ENCODE measurements around the gene TRPT1.

Gene TRPT1

GRCh38 chr11:64245797-64246620, 20.0 kb upstream of the TRPT1 start:
- FAIRE-seq, result no peak

GRCh38 chr11:64245401-64245796, 19.4 kb upstream of the TRPT1 start:
- FAIRE-seq (no peak), DNase-seq (ENCODE audit: insufficient read length, low spot score) (no peak)

More at GRCh38 chr11:64245797-64246620, 20.0 kb upstream of the TRPT1 start:
- DNase-seq (ENCODE audit: insufficient read length, low spot score), result no peak

- DNase-seq (ENCODE audit: insufficient read length, low spot score), result no peak
- FAIRE-seq, result no peak
Measured at GRCh38 chr11:64244966-64245365, 19.0 kb upstream of the TRPT1 start.

GRCh38 chr11:64244107-64244506, 18.1 kb upstream of the TRPT1 start:
- DNase-seq (ENCODE audit: insufficient read length, low spot score) (no peak), FAIRE-seq (no peak)

GRCh38 chr11:64243236-64243854, 17.4 kb upstream of the TRPT1 start:
- FAIRE-seq (no peak), DNase-seq (ENCODE audit: insufficient read length, low spot score) (no peak)

GRCh38 chr11:64241491-64242374, 15.7 kb upstream of the TRPT1 start:
- peak; percentile 26 for FAIRE-seq
- DNase-seq (ENCODE audit: insufficient read length, low spot score), result peak; percentile 86

GRCh38 chr11:64241241-64241490, 15.2 kb upstream of the TRPT1 start:
- peak; percentile 76 for DNase-seq (ENCODE audit: insufficient read length, low spot score)
- FAIRE-seq, result peak; percentile 95

GRCh38 chr11:64240435-64241240, 14.7 kb upstream of the TRPT1 start, which contains the start of gene FKBP2:
Gene FKBP2 (plus strand): TSS chr11:64241095. CDS start chr11:64242388, 1,293 bp downstream.
- DNase-seq (ENCODE audit: insufficient read length, low spot score) (peak; percentile 92), FAIRE-seq (no peak)

- FAIRE-seq, result no peak
- DNase-seq (ENCODE audit: insufficient read length, low spot score), result peak; percentile 54
Measured at GRCh38 chr11:64239662-64240434, 13.9 kb upstream of the TRPT1 start.

- DNase-seq (ENCODE audit: insufficient read length, low spot score) (no peak), FAIRE-seq (no peak)
Measured at GRCh38 chr11:64238999-64239398, 13.0 kb upstream of the TRPT1 start.

GRCh38 chr11:64238076-64238475, 12.1 kb upstream of the TRPT1 start:
- no peak for FAIRE-seq

GRCh38 chr11:64237484-64237951, 11.5 kb upstream of the TRPT1 start:
- FAIRE-seq (no peak), DNase-seq (ENCODE audit: insufficient read length, low spot score) (no peak)

More at GRCh38 chr11:64238076-64238475, 12.1 kb upstream of the TRPT1 start:
- DNase-seq (ENCODE audit: insufficient read length, low spot score), result no peak

- DNase-seq (ENCODE audit: insufficient read length, low spot score) (no peak), FAIRE-seq (no peak)
Measured at GRCh38 chr11:64235437-64236161, 9.6 kb upstream of the TRPT1 start.

- DNase-seq (ENCODE audit: insufficient read length, low spot score), result no peak
- no peak for FAIRE-seq
Measured at GRCh38 chr11:64234647-64235379, 8.8 kb upstream of the TRPT1 start.

GRCh38 chr11:64233913-64234586, 8.1 kb upstream of the TRPT1 start, which contains the start of gene VEGFB:
Gene VEGFB (plus strand): TSS chr11:64234584. CDS start chr11:64234834, 250 bp downstream.
- FAIRE-seq, result no peak
- DNase-seq (ENCODE audit: insufficient read length, low spot score), result peak; percentile 75

- no peak for DNase-seq (ENCODE audit: insufficient read length, low spot score)
- no peak for FAIRE-seq
Measured at GRCh38 chr11:64232967-64233315, 7.0 kb upstream of the TRPT1 start.

GRCh38 chr11:64232182-64232966, 6.4 kb upstream of the TRPT1 start:
- no peak for DNase-seq (ENCODE audit: insufficient read length, low spot score)
- no peak for FAIRE-seq
